IMR-90 (cell line): ENCODE data around the gene SF3B2.

Source experiments
- CEBPB ChIP-seq: IDR thresholded peaks from 2 replicates; pipeline ENCODE4 v1.6.1; 2012; ENCODE audit warnings: low read depth, low read length, improper control_type of control experiment
- CHD1 ChIP-seq: IDR thresholded peaks from 2 replicates; pipeline ENCODE4 v1.6.1; 2012; ENCODE audit warnings: low read depth, low read length, improper control_type of control experiment
- CTCF ChIP-seq: conservative IDR thresholded peaks from 2 replicates; pipeline ENCODE4 v1.5.1; 2012; ENCODE audit warnings: mild to moderate bottlenecking, low read depth, low read length, improper control_type of control experiment
- FOS ChIP-seq: fragments of 150-350 bp; IDR thresholded peaks from 2 replicates; pipeline ENCODE4 v1.6.1; 2016; ENCODE audit warnings: low read depth, low read length
- MAFK ChIP-seq: IDR thresholded peaks from 2 replicates; pipeline ENCODE4 v1.6.1; 2012; ENCODE audit warnings: low read depth, low read length, improper control_type of control experiment
- MAZ ChIP-seq: IDR thresholded peaks from 2 replicates; pipeline ENCODE4 v1.6.1; 2012; ENCODE audit warnings: low read depth, mild to moderate bottlenecking, low read length, improper control_type of control experiment, moderate library complexity, borderline replicate concordance
- POLR2A ChIP-seq: IDR thresholded peaks from 2 replicates; pipeline ENCODE4 v1.6.1; 2012; ENCODE audit warnings: mild to moderate bottlenecking, low read depth, low read length
- RFX5 ChIP-seq: IDR thresholded peaks from 2 replicates; pipeline ENCODE4 v1.8.0; 2012; ENCODE audit warnings: low read depth, mild to moderate bottlenecking, low read length, moderate library complexity

GRCh38 chr11:66083767-66084166 is 31.6 kb downstream of the SF3B2 start:
- TF ChIP-seq CTCF (no peak), MAZ (no peak), FOS (no peak), RFX5 (no peak), POLR2A (no peak), MAFK (no peak), CEBPB (no peak), CHD1 (no peak)
